Measurements from ENCODE around the gene STK17B. TPM values are rescaled to one million over a fixed set of nuclear protein-coding genes. Genes with fewer than 3 reads are reported as not detected.
"Not testable (repeated sequence)": the region's sequence is repeated elsewhere in the genome, so short reads cannot be mapped to it uniquely, and the experiment has no call there.

Gene STK17B
- total RNA-seq, 1 experiment from 2014 or later = 20.5 TPM

DNA sequence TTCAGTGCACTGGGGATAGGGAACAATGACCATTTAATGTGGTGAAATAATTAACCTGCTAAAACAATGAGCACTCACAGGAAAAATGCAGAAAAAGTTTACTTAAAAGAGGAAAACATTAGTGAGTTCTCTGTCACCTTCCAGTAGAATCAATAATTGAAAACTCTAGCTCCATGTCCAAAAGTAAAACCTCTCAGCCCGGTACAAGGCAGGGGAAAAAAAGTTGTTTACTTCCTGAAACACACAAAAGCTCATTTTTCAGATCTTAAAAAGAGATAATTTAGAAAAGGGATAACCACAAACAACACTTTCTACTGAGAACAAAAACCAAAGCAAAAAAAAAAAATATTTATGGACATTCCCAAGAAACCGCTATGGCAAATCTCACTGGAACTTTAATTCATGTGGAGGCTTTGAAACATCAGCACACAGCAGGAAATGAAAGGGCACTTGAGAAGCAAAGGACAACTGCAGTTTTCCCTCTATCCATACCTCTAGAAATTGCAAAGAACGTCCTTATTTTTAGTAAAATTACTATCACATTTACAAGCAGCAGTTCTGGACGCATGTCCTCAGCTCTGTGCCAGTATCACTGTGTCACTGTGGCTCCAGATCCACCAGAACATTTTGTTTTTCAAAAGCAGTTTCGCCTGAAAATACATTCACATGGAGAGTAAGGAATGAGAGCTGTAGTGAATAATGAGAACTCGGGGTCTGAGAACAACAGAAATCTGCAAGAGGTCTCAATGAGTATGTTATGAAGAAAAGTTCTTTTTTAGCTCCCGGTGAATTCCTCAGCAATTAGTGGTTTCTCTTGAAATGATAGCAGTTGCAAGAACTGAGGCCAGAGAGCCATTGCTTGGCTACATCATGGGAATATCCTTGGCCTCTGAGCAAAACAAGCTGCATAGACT lies 58.1 kb downstream of the STK17B start:
- DNase-seq (ENCODE audit: low spot score) = peak; percentile 72

DNA sequence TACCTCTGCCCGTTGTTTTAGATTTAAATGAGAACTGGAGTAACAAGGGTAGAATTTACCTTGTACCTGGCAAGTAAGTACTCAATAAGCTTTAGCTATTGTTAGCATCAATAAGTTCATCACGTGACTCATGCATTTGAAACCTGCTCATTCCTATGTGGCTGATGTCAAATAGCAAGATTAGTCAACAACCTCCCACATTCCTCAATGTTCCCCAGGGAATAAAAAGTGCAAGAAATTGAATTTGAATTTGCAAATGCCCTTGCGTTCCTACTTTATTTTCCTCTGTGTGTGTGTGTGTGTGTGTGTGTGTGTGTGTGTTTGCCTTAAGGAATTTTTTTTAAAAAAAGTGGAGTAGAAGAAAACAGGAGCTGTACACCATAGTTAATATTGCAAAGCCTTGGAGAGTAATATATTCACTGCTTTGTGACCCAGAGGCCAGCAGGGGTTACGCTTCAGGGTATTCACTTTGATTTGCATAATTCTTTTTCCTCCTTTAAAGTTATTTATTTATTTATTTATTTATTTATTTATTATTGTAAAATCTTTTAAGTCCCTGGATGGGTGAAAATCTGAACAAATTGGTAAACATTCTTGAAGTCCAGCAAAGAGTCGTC lies 58.9 kb downstream of the STK17B start:
- DNase-seq (ENCODE audit: low spot score) = peak; percentile 70

DNA sequence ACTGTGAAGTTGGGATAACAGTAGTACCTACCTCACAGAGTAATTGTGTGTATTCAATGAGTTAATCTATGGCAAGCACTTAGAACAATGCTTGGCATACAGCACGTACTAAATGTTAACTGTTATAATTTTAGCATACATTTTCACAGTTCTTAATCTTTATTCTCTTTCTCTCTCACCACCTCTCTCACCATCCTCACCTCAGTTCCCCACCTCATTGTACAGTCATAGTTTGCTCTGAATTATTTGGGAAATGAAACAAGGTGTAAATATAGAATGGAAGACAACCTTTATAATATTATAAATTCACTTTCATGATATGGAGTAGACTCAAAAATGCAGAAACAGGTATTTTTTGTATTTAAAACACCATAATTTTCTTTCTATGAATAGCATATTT lies 62.8 kb downstream of the STK17B start:
- DNase-seq (ENCODE audit: low spot score) = no peak

DNA sequence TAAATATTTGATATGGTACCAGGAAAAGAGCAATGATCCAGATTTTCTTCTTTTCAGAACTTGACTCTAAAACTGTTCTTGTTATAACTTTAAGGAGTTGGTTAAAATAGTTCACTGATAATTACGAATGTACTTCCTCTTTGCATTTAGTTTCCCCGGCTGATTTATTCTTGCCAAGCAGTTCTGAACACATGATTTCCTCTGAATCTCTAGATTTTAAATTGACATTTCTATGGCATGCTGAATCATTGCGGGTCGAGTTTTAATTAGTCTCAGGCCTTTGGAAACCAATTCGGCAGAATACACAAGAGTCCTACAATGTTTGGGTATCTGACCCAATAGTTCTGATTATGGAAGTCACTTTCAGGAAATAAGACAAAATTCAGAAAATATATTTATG lies 65.4 kb downstream of the STK17B start:
- DNase-seq (ENCODE audit: low spot score) = no peak

DNA sequence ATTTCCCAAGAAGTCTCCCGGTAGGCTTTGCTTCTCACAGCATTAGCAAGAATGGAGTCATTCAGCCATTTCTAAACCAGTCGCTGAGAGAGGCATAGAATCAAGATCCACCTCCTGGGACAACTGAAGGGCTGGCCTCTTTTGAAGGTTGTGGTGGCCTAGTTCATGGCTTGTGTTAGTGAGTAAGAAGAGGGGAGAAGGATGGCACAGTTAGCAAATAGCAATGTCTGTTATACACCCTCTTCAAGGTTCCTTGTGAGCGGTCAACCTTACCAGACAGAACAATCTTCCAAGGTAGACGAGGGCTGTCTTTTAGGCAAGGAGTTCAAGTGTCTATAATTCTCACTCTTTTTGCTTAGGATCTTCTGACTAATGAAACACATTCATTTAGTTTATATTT lies 67.3 kb downstream of the STK17B start:
- no peak for DNase-seq (ENCODE audit: low spot score)

DNA sequence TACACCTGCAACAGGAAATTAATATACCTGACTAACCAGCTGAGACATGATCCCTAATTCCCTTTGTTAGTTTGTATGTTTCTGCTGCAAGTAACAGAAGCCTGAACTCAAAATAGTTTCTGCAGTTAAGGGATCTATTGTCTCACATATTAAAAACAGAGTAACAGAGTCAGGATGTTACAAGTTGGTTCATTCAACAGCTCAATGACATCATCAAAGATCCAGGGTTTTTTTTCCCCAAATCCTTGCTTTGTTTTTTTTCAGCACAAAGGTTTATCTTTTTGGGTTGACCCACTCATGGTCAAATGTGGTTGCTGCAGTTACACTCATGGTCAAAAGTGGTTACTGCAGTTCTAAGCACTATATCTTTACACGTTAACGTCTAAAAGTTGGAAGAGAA lies 67.8 kb downstream of the STK17B start:
- no peak for DNase-seq (ENCODE audit: low spot score)

DNA sequence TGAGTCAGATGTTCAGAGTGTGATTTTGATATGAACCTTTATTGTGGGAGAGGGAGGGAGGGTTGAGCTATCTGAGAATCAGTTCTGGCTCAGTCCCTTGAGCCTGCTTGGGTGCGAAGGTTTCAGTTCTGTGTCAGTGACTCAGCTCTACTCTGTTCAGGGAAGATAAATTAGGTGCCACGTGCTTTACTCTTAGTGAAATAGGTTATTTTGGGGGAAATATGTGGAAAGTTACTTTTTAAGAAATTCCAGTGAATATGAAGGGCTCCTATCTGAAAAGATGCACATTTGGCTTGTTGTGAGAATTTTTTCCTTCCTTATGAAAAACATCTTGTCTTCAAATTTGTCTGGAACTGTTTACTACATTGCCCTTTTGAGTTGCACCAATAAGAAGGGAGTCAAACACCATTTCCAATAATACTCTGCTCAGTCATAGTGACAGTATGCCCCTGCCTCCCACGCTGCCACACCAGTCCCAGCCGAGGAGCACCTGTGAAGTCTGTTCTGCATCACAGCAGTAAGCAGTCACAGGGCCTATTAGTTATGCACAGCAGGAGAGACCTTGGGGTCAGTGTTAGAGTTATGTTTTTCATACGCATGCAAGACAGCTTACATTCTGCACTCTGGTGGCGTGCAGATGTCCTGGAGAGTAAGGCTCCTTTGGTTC lies 69.9 kb downstream of the STK17B start:
- DNase-seq (ENCODE audit: low spot score) = peak; percentile 40

DNA sequence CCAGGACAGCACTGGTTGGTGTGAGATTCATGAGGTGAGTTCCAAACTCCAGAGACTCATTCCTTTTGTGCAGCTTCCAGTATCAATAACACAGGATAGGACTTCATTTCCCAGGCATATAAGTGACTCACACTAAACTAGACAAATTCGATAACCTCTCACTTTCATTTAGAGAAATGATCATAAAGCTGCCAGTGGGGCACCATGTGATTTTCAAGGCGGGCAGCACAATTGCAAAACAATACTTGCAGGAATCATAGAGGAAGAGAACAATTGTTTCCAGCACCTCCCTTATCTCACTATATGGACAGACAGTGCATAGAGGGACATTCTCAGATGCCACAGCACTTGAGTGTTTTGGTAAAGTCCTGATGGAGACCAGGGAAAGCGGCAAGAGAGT lies 71.5 kb downstream of the STK17B start:
- DNase-seq (ENCODE audit: low spot score) = no peak

DNA sequence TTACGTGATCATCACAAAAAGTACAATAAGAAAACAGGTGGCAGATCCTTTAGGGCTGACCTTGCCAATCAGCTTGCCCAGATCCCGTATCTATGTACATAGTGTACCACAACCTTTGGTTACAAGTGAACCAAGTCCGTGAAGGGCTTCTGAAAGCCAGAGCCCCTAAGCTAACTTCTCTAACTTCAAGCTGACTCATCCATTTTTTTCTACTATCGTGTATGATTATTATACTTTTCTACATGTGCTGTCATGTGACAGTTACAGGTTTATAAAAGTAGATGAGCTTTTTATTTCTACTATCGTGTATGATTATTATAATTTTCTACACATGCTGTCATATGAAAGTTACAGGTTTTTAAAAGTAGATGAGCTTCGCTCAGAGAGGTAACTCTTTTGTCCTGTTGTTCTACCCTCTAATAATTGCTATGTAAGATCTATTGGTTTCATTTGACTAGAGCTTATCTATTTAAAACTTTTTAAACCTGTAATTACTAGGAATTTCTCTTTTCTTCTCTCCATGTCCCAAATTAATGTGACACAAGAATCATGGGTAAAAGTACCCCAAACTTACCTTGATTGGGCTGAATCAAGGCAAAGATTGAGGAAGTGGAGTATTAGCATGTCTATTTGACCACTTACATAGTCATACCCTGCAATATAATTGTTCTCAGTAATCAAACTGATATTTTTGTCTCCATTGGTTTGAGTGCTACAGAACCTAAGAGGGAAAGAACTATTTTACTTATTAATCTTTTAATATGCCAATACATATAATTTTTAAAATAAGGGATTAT lies 73.3 kb downstream of the STK17B start:
- no peak for DNase-seq (ENCODE audit: low spot score)

DNA sequence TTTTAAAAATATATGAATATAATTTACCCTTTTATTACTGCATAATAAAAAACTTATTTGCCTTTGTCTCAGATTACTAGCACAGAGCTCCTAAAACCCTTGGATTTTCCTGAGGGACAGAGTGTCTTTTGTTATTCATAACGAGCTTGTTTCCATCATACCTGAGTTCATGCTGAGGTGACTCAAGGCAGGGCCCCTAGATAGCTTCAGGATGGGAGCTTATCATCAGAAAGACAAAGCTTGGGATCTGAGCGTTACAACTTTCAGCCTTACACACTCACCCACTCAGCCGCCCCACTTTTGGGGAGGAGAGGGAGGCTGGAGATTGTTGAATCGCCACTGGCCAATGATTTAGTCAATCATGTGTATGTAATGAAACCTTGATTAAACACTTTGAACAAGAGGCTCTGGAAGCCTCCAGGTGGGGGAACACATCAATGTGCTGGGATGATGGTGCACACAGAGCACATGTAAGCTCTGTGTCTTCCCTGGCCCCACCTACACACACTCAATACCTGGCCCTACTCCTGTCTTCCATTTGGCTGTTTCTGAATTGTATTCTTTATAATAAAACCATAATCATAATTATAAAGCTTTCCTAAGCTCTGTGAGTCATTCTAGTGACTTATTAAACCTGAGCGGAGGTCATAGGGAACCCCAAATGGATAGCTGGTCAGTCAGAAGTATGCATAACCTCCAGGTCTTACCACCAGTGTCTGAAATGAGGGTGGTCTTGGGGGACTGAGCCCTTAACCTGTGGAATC lies 74.2 kb downstream of the STK17B start:
- no peak for DNase-seq (ENCODE audit: low spot score)

DNA sequence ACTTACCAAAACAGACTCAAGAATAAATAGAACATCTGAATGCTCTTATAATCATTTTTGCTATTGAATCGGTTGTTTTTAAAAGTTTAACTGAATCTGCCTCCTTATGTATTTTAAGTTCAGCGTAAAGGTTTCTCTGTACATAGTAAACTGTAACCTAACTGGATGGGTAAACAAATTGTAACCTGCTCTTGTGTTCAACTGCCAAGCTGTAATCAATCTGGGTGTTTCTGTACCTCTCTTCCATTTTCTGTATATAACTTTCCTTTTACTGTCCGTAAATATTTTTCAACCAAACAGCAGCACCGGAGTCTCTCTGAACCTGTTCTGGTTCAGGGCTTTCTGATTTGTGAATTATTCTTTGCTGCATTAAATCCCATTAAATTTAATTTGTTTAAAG lies 75.1 kb downstream of the STK17B start:
- no peak for DNase-seq (ENCODE audit: low spot score)

DNA sequence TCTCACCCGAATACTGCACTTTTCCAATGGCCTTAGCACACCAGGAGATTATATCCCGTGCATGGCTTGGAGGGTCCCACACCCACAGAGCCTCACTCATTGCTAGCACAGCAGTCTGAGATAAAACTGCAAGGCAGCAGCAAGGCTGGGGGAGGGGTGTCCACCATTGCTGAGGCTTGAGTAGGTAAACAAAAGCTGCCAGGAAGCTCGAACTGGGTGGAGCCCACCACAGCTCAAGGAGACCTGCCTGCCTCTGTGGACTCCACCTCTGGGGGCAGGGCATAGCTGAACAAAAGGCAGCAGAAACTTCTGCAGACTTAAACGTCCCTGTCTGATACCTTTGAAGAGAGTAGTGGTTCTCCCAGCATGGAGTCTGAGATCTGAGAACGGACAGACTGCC lies 81.9 kb downstream of the STK17B start:
- DNase-seq (ENCODE audit: low spot score) = not testable (repeated sequence)

DNA sequence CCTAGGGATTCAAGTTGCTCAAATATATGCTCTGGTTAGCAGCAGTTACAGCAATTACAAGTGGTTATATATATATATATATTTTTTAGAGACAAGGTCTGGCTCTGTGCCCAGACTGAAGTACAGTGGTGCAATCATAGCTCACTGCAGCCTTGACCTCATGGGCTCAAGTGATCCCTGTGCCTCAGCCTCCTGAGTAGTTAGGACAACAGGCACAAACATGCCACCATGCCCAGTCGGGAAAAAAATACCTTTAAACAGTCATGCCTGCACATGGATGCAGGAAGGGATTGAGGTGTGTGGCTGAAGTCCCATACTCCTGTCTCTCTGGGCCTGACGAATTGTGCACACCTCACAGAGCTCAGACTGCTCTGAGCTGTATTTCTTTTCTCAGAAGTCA lies 83.2 kb downstream of the STK17B start:
- no peak for DNase-seq (ENCODE audit: low spot score)

DNA sequence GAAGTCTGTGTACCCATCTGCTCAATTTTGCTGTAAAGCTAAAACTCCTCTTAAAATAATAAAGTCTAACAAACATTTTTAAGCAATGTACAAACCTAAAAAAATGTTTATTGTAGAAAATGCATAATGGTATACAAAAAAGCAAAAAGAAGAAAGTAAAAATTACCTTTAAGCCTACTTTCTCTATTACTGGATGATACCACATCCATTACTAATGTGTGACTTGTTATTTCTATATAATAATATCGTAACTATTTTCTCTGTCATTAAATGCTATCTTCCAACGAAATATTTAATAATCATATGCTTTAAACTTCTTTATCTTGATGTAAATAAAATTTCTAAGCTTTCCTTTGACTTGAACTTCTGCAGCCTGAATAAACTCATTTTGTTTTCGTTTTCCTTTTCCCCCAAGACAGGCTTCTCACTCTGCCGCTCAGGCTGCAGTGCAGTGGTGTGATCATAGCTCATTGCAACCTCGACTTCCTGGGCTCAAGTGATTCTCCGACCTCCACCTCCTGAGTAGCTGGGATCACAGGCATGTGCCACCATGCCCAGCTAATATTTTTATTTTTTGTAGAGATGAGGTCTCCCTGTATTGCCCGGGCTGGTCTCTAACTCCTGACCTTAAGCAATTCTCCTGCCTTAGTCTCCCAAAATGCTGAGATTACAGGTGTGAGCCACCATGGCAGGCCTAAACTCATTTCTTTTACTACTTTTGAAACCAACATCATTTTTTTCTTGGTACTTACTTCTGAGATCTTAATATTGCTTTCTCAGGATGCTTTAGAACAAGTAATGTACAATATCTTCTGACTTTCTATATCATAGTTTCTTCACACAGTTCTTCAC lies 84.6 kb downstream of the STK17B start:
- no peak for DNase-seq (ENCODE audit: low spot score)

DNA sequence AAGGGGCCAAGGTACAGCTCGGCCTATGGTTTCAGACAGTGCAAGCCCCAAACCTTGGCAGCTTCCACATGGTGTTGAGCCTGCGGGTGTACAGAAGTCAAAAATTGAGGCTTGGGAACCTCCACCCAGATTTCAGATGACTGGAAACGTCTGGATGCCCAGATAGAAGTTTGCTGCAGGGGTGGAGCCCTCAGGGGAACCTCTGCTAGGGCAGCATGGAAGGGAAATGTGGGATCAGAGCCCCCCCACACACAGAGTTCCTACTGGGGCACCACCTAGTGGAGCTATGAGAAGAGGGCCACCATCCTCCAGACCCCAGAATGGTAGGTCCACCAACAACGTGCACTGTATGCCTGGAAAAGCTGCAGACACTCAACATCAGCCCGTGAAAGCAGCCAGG lies 87.8 kb downstream of the STK17B start:
- no peak for DNase-seq (ENCODE audit: low spot score)

Other genes starting within 250 kb of the STK17B start
- gene DNAH7, start 102.7 kb downstream of the STK17B start, total RNA-seq (2014; rRNA removed; shearing (Covaris generic)) = 0.40 and 0.55 TPM in 2 replicates

All from A172 (cell line).